ENCODE results near the gene MCTS1. TPM values are rescaled to one million over a fixed set of nuclear protein-coding genes. Genes with fewer than 3 reads are reported as not detected.
"Not testable (repeated sequence)": the region's sequence is repeated elsewhere in the genome, so short reads cannot be mapped to it uniquely, and the experiment has no call there.

MCTS1 gene
- polyA plus RNA-seq, 12 donors: 30.0 to 54.1 (median 44.8) TPM; not detected in 1

GRCh38 chrX:120614816-120615215 is 10.9 kb downstream of the MCTS1 start:
- no peak for DNase-seq

DNA sequence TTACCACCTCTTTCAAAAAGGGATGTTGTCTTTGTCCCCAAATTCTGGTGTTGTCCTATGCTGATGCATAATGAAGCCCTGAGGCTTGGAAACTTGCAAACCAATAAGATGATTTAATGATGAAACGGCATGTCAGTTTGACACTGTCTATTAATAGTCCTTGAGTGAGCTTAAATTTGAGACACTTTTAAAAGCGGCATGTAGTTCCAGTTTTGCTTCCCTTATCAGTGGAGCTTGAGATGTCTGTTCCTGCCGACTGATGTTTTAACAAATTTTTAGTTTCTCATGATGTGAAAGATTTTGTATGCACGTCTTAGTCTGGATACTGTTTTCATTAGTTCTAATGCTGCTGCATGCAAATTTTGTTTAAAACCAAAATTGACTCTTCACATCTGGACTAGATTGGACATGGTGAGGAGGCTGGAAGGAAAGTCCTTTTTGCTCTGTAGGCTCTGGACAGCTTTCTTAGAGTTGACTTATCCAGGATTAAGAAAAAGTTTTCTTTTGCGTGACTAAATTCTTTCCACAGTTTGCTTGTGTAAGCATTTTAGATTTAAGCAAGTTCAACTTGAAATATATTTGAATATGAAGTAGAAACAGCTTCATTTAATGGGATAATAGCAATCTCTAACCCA is 14.2 kb downstream of the MCTS1 start:
- DNase-seq: no peak

GRCh38 chrX:120625371-120625770 is 21.5 kb downstream of the MCTS1 start:
- DNase-seq: no peak

GRCh38 chrX:120629667-120630537 is 26.0 kb downstream of the MCTS1 start, which contains the start of gene C1GALT1C1:
TSS of gene C1GALT1C1 (minus strand) at chrX:120630054. CDS start at chrX:120627166, 2,888 bp downstream.
- peak; percentile 89 for DNase-seq

- DNase-seq: no peak
These were observed 34.7 kb downstream of the MCTS1 start for GRCh38 chrX:120638619-120639018.

DNA sequence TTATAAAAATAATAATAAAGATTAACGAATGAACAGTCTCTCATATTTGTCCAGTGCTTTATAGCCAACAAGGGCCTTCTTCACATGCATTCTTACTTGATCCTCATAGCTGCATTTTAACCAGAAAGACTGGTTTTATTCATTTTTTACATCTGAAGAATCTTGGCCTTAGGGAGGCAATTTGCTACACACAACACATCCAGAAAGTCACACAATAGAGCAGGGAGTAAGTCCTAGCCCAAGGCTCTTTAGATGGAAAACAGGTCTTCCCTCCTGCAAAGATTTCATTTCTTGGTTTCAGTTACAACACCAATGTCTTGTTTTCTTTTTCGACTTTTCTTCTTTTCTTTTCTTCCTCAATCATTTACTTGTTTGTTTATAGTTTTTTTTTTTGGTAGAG is 39.0 kb downstream of the MCTS1 start:
- no peak for DNase-seq

DNA sequence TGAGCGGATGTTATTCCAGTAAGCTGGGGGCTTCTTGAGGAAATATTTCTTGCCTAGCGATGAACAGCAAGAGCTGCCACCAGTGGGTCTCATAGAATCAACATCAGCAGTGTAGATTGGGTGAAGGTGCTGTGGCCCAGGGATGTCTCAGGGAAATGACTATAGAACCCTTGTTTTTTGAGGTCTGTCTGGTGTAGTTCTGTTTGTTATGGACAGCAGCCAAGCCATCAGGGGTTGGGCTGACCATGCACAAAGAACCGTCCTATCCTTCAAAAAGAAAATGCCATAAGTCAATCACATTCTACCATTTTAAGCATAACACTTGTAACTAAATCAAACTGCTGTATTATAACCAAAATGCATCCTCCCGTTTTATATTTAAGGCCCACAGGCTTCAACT is 43.2 kb downstream of the MCTS1 start:
- DNase-seq: no peak

DNA sequence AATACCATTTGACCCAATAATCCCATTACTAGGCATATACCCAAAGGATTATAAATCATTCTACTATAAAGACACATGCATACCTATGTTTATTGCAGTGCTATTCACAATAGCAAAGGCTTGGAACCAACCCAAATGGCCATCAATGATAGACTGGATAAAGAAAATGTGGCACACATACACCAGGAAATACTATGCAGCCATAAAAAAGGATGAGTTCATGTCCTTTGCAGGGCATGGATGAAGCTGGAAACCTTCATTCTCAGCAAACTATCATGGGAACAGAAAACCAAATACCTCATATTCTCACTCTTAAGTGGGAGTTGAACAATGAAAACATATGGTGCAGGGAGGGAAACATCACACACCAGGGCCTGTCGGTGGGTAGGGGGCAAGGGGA is 48.4 kb downstream of the MCTS1 start:
- not testable (repeated sequence) for DNase-seq

DNA sequence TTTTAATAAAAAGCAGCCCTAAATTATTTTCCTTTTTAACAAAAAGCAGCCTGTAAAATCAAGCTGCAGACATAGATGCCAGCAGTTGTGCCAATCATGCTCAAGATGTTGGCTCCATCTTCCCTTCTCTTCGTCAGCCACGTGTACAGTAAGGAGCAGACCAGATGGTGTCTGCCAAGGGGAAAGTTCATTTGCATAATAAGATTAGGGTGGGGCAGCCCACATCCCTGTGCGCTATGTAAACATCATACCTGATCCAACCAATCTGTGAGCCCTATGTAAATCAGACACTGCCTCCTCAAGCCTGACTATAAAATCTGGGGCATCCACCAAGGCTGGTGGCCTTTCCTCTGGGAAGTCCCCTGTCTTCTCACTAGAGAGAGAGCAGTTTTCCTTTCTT is 49.1 kb downstream of the MCTS1 start:
- no peak for DNase-seq

DNA sequence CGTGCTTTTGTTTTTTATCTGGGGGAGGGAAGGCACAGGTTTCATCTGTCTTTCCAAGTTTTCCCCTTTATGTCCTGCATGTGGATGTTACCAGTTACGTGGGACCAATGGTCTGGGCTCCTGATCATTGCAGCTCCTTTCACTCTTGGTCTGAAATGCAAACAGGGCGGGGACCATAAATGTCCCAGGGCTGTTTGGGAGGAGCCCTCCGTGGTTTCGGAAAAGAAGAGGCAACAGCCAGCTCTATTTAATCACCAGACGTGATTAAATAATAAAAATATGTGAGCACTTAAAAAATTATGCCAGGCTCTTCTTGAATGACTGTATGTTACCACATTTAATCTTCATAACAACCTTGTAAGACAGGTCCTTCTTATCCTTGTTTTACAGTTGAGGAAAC is 56.7 kb downstream of the MCTS1 start:
- DNase-seq: no peak

Other genes with a start within 250 kb of the MCTS1 start
- 100 to 1,000 TPM in 11 of 12 donors, not detected in 1; 108 to 436 (median 313) TPM for gene ATP1B4, start 242.0 kb upstream of the MCTS1 start, polyA plus RNA-seq (ENCODE audit: insufficient read length in 12 of 12)
- gene LAMP2, start 134.8 kb upstream of the MCTS1 start, polyA plus RNA-seq (ENCODE audit: insufficient read length in 12 of 12): 100 to 1,000 TPM in 10 of 12 donors, 10 to 100 TPM in 1, not detected in 1; 77.7 to 171 (median 147) TPM
- 100 to 1,000 TPM in 1 of 12 donors, 10 to 100 TPM in 11; 24.8 to 114 (median 34.8) TPM for gene CUL4B, start 43.1 kb upstream of the MCTS1 start, polyA plus RNA-seq (ENCODE audit: insufficient read length in 12 of 12)
- 10 to 100 TPM in 11 of 12 donors, not detected in 1; 12.1 to 27.7 (median 17.4) TPM for gene C1GALT1C1, start 26.0 kb downstream of the MCTS1 start, polyA plus RNA-seq (ENCODE audit: insufficient read length in 12 of 12)